GM19193 (cell line): ENCODE data around the gene PLEKHG5.

Source experiments
- POLR2A ChIP-seq: IDR thresholded peaks from 4 replicates; pipeline ENCODE4 v1.6.1; 2011; ENCODE audit not compliant: insufficient read depth, insufficient read length; ENCODE audit errors: extremely low read depth

PLEKHG5 gene

GRCh38 chr1:6467224-6467623 is 24.2 kb downstream of the PLEKHG5 start:
- TF ChIP-seq POLR2A: no peak

DNA sequence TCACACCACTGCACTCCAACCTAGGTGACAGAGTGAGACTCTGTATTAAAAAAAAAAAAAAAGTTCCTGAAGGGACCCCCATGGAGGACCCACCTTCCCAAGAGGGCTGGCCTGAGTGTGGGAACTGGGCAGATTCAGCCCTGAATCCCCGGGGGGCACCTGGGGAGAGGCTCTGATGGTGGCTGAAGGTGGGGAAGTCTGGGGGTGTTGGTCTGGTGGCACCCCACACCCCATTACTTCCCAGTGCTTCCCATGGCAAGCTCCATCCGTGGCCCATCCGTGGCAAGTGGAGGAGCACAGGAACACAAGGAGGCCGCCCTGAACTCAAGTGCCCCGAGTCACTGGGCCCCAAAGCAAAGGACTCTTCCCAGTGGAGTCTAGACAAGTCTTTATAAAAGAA is 24.7 kb downstream of the PLEKHG5 start:
- no peak for TF ChIP-seq POLR2A

DNA sequence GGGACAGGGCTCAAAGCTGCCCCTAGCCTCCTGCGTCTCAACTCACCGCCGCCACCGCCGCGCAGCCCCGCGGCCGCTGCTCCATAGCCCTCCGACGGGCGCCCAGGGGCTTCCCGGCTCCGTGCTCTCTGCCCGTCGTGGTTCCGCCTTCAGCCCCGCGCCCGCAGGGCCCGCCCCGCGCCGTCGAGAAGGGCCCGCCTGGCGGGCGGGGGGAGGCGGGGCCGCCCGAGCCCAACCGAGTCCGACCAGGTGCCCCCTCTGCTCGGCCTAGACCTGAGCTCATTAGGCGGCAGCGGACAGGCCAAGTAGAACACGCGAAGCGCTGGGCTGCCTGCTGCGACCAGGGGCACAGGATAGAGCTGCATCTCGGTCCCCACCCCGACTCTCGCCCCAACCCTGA is 25.4 kb downstream of the PLEKHG5 start, which contains the start of gene TNFRSF25:
Gene TNFRSF25 (minus strand): TSS at position 151 of the 400 bp plus-strand sequence. CDS start 66 bp downstream, at position 85.
- no peak for TF ChIP-seq POLR2A

GRCh38 chr1:6465461-6466005 is 25.9 kb downstream of the PLEKHG5 start:
- TF ChIP-seq POLR2A: no peak

DNA sequence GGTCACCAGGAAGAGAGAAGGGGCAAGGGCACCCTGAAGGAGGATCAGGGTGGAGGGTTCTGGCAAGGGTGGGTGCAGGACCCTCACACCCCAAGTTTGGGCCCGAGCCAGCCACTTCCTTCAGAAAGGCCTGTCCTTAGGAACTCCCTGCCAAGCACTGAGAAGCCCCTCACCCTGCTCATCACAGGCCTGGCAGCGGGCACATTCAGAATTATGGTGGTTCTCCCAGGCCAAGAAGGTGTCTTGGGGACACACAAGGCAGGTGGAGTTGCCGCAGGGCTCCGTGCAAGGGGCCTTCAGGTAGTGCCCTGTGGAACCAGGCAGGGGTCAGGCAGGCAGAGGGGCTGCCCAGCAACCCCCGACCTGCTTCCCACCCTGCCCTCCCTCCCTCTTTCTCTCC is 26.6 kb downstream of the PLEKHG5 start:
- TF ChIP-seq POLR2A: no peak

DNA sequence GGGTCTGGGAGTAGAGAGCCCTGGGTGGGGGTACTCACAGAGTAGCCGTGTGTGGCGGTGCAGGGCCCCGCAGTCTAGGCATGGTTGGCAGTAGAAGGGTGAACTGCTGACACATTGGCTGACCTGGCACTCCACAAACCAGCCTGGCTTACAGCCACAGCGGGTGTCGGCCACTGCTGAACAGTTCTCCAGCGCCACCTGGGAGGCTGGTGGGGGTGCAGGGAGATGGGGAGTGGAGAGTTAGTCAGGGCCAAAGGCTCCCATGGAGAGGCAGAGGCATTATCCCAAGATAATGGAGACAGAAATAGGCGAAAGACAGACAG is 27.0 kb downstream of the PLEKHG5 start:
- TF ChIP-seq POLR2A: no peak

DNA sequence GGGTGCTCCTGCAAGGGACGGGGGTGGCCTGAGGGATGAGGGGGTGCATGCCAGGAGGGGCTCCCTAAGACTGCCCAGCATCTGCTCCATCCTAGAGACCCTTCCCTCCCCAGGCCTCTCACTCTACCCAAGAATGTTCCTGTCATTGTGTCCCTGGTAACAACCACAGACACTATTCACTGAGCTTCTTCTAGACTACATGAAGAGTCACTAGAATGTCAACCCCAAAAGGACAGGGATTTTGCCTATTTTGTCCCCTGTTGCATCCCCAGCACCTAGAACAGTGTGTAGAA is 28.4 kb downstream of the PLEKHG5 start:
- TF ChIP-seq POLR2A: no peak

DNA sequence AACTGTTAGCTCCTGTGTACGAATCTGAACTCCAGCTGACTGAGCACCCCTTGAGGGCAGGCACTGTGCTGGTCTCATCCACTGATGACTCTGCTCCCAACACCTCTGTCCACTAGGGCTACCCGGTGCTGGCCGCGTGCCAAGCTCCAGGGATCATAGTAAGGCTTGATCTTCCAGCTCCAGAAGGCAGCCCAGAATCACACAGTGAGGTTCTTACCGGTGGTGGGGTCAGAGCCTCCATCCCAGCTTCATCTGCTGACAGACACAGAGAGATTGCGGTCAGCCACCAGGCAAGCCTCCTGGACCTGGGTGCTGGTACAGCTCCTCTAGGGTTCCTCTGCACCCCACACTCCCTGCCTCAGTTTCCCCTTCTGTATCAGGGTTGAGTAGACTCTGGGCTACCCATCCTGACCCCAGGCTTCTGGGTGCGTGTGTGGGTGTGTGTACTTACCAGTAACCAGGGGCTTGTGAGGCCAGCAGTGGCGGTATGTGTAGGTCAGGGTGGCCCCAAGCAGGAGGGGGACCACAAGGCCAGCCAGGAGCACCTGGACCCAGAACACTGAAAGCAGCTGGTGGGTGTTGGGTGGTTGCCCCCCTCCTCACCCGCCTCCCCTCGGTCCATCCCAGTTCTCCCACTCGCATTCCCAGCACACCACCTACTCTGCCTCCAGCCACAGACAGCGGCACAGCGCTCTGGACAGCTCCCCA is 28.9 kb downstream of the PLEKHG5 start:
- no peak for TF ChIP-seq POLR2A

DNA sequence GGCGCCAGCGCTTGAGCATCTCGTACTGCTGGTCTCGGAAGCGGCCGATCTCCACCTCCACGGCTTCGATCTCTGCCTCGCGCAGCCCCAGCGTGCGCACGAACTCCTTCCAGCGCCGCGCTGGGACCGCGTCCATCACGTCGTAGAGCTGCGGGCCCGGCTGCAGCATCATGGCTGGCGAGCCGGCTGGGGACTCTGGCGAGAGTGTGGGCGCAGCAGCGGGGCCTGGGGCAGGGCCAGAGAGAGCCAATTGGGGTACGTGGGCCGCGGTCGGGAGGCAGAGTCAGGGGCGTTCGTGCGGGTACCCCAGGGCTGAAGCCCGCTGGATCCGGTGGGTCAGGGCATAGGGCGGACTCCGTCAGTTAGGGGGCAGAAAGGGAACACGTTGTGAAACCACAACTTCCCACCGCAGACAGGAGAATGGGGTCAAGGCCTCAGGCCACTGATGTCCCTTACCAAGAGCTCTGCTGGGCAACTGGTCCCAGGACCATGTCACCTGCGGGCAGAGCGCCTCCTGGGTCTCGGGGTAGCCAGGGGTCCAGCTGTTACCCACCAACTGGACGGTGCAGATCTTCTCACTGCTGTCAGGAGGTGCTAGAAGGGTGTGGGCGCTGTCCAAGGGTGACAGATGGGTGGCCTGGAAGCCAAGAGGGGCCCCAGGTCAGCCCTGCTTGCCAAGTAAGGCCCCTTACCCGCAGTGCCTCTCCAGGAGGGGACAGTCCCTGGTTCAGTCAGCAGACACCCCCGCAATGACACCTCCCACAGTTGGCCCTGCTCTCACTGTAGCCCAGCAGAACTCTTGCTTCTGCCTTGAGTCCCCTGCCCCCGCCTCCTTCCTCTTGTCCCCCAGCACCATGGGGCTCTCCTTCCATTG is 29.7 kb downstream of the PLEKHG5 start:
- no peak for TF ChIP-seq POLR2A

DNA sequence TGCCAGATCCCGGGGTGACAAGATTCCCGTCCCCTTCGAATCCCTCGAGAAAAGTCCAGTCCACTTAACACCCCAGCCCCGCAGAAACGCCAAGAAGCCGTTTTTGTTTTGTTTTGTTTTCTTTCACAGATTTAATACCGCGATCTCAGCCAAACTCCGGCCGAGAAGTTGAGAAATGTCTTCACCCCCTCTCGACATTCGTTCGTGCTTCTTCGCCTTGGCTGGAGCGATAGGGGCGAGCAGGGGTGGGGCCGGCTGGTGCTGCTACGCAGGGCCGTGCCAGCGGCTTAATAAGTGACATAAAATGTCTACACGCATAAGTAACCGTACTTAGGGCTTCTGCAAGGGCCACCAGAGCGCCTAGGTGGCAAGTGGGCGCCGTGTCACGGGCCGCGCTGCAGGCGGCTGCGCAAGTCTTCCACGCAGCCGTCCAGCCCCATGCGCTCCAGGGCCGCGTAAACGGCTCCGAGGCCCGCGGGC is 30.4 kb downstream of the PLEKHG5 start:
- no peak for TF ChIP-seq POLR2A

GRCh38 chr1:6460301-6461050 is 31.0 kb downstream of the PLEKHG5 start:
- TF ChIP-seq POLR2A: no peak

- no peak for TF ChIP-seq POLR2A
Measured at GRCh38 chr1:6459850-6460265, 31.6 kb downstream of the PLEKHG5 start.

- no peak for TF ChIP-seq POLR2A
Measured at GRCh38 chr1:6456800-6457466, 34.5 kb downstream of the PLEKHG5 start.
